Activated naive CD4-positive, alpha-beta T cell treated with Interleukin-2 at 50 U/mL for 16 hours (primary cell): Measurements from ENCODE around the gene TMPRSS15.
"Not testable (repeated sequence)": the region's sequence is repeated elsewhere in the genome, so short reads cannot be mapped to it uniquely, and the experiment has no call there.

Experiments used
- DNase-seq: peaks from one replicate; pipeline ENCODE4 v3.0.0-alpha.2; 2020

TMPRSS15 gene

DNA sequence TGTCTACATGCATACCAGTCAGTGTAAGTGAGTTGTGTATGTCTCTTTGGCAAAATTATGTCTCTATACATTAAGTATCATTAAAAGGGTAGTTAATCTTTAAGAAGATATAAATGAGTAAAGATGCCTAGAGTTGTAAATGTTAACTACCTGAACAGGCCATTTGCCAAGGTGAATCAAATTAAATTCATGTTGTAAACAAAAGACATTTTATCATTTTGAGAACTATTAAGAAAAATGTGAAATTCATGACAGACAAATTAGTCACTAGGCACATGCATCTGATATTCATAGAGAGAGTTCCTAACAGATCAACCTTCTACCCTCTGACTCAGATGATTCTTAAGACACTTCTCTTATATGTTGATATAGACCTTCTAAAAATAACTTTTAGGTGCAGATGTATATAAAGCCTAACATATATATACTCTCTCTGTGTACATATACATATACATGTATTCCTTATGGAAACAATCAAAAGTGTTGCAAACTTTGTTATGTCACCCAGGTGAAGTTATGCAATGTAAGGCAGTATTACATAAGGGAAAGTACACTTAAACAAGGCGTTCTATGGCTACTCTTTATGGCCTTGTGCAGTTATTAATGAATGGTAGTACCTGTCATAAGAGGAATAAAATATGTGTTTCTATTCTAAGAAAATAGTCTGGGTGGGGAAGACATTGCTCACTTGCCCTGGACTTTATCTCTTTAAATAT, at the start of gene TMPRSS15:
Gene TMPRSS15, minus strand, starts transcription at position 51 of the 716 bp plus-strand sequence. CDS start 163 bp downstream, outside the sequence.
- DNase-seq: no peak

DNA sequence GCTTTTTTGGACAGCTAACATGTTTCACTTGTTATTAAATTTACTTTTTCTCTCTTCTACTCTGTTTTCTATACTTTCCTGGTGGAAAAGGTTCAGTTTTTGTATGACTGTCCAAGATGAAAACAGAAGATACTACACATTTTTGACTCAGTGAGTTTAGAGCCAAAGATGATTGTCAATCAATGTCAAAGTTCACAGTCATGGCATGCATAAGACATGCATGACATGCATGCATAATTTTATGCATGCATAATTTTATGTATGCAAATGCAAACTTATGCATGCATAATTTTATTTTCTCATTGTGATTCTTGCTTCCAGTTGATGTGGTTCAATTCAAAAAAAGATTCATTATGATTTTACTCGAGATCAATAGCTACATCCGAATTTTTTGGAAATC, 48.1 kb upstream of the TMPRSS15 start:
- no peak for DNase-seq

GRCh38 chr21:18449605-18450550, 46.3 kb upstream of the TMPRSS15 start:
- no peak for DNase-seq

GRCh38 chr21:18443701-18444100, 40.1 kb upstream of the TMPRSS15 start:
- DNase-seq: no peak

DNA sequence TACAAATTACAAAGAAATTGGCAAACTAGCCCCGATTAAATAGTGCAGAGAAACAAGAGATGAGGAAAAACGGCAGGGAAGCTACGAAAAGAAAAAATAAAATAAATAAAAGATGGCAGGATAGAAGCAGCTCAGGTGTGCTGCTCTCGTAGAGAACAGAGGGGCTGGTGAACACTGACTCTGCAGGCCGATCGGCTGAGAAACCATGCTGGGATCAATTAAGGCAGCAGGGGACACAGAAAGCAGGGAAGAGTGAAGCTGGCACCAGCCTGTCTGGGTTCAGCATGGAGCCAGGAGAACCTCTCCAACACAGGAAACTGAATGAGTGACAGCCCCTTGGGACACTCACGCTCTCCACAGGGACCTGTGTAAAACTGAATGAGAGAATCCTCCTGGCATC, 39.5 kb upstream of the TMPRSS15 start:
- no peak for DNase-seq

DNA sequence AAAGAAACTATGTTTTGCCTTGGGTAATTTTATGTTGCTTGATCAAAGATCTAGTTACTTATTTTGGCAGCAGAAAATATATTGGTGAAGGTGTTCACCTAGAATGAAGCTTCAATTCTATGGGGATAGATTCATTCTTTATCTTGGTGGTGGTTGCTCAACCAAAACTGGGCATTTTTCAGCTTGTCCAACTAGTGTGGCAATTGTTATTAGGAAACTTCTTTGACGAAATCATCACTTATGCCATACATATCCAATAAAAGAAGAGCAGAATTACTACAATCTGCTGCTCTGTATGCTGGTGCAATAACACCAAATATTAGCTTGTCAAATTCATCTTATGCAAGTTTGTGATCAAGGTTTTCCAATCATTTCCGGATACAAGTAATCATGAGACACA, 26.8 kb upstream of the TMPRSS15 start:
- DNase-seq: no peak

GRCh38 chr21:18424276-18424675, 20.7 kb upstream of the TMPRSS15 start:
- no peak for DNase-seq

DNA sequence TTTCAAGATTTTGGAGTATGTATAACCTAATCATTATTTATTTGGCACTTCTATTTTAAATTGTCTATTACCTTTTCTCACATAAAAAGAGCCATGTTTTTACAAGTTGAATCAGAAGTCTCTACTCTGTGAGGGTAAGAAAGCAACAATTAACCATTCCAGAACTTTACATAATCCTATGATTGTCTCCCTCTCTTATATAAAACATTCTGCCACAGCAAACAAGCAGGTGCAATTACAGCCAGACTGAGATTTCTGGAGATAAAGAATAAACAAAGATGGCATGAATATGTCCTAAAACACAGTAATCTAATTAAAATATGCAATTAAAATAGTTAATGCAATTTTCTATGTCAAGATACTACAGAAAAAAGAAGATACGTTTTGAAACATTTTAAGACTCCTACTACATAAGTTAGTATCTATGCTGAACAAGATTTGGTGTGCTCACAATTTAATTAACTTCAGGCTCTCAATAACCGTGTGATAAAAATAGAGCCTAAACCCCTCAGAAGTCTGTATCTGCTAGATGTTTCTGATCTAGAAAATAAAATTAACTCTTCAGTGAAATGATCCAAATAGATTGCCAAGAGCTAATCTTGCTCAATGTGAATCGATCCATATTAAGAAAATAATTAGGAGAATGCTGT, 13.7 kb upstream of the TMPRSS15 start:
- no peak for DNase-seq

DNA sequence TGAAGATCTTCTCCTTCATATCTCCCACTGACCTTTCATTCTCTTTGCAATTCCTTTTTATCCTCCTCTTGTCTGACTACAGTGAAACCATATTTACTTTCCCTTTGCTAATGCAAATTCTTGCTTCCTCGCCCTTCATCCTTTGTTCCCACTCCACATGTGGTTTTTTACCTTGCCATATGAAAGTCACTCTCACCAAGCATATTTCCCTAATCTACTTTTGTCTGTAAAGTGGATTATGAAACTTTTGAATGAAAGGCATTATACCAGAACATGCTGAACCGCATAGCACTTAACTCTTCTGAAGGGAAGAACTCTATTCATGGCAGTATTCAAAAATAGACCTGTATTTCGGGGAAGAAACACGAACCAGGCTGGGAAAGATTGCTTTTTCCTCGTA, 8.0 kb upstream of the TMPRSS15 start:
- no peak for DNase-seq

GRCh38 chr21:18409579-18409978, 6.0 kb upstream of the TMPRSS15 start:
- DNase-seq: no peak

DNA sequence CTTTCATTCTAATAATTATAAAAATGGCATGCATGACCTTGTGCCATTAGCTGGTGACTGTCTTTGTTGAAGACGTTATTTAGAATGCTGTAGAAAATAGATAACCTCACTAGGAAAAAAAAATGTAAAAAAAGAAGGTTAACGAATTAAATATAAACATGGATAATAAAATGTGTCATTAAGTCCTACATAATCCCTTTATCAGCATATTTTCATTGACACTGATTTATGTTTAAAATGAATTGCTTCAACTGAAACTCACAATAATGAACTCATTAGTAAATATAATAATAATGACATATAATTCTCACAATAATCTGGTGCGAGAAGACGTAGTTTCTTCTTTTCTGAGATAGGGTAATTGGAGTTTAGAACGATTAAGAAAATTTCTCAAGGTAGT, 4.7 kb downstream of the TMPRSS15 start:
- no peak for DNase-seq

GRCh38 chr21:18387994-18388393, 15.6 kb downstream of the TMPRSS15 start:
- no peak for DNase-seq

DNA sequence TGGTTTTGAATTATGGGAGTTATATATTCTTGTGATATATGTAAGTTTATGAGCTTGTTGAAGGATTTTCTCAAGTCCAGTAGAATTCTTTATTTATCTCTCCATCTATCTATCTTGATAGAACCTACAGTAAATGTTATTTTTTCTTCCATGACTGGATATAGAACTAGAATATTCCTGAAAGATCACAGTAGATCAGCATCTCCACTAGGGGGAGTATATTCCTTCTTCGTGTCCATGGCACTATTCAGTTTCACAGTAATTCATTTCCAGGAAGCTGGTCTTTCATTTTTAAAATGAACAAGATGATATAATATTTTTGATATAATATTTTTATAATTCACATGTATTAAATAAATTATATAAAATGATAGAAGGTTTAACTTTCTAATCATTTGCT, 18.8 kb downstream of the TMPRSS15 start:
- DNase-seq: no peak

DNA sequence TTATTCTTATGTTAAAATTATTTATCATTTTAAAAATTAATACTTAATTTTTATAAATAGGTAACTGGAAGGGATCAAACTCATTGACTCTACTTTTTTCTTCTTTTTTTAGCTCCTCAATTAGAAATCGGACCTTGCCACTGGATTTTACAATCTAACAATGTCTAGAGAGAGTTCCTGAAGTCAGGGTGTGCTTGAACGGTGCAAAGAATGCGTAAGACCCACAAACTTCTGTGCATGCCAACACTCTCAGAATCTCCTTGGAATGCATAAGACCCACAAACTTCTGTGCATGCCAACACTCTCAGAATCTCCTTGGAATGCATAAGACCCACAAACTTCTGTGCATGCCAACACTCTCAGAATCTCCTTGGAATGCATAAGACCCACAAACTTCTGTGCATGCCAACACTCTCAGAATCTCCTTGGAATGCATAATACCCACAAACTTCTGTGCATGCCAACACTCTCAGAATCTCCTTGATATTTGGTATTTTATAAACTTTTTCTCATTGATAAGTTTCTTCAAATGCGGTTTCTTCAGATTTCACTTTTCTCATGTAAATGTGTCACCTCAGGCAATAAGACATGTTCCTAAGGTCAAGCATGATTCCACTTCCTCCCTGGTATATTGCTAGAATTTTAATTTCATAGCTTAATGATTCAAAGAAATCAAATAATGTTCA, 20.5 kb downstream of the TMPRSS15 start:
- not testable (repeated sequence) for DNase-seq

DNA sequence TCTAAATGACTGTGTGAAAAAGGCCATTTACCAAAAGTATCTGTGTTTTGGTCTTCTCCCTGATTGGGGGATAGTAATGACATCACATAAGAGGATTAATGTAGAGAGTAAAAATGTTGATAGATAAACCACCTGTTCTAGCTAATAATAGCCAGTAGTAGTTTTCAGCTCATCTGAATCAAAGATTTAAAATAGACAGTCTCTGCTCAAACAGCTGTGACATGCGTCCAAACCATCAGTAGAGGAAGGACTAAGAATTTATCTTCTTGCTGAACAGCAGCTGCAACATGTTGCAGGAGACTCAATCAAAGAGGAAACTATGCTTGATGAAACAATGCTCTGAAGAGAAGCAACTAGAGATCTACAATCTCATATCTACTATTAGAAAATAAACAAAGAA, 21.4 kb downstream of the TMPRSS15 start:
- DNase-seq: no peak

GRCh38 chr21:18373606-18374005, 30.0 kb downstream of the TMPRSS15 start:
- no peak for DNase-seq

GRCh38 chr21:18370301-18370700, 33.3 kb downstream of the TMPRSS15 start:
- DNase-seq: no peak

DNA sequence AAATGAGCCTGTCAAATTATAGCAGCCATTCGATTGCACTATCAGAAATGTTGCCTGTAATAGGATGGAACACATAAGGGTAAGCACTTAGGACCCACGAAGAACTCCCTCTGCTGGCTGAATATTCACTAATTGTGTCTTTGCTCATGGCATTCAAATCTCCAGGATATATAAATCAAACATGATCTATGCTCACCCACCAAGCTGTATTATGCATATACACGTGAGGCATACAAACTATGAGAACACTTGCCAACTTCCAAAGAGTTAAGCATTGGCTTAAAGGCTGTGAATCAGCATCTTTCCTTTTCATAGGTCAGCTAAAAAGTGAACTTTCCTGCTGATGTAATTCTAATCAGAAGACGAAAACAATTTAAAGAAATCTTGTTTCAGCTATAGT, 34.5 kb downstream of the TMPRSS15 start:
- no peak for DNase-seq

- no peak for DNase-seq
Measured at GRCh38 chr21:18368205-18368604, 35.4 kb downstream of the TMPRSS15 start.

DNA sequence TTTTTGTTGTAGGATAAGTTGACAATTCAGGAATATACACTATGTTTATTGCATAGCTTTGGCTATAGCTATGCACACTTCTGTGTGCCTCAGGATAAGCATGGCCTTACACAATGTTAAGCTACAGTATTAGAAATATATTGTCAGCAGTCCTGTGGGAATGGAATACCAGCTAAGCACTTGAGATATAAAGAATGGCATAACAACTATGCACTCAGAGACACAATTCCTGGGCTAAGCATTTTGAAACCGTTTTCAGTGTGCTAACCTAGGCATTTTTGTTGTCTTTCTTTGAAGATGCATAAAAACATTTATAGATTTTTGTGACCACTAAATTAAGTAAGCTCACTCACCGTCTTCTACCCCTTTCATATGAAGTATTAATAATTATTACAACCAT, 46.8 kb downstream of the TMPRSS15 start:
- DNase-seq: no peak

DNA sequence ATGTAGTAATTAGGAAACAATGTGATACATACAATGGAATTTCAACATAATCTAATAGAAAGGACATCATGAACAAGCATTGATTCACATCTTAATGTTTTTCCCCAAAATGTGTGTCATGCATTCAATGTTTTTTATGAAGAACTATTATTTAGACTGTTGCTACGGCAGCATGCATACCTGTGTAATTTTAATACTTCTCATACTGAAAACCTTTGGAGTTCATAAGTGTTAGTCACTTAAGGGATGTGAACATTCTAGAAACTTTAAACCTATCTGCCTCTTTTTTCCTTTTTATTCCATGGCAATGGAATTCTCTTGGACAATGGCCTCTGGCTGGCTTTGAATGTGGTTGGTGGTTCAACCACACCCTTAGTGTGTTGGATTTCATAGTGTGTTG, 48.6 kb downstream of the TMPRSS15 start:
- no peak for DNase-seq

DNA sequence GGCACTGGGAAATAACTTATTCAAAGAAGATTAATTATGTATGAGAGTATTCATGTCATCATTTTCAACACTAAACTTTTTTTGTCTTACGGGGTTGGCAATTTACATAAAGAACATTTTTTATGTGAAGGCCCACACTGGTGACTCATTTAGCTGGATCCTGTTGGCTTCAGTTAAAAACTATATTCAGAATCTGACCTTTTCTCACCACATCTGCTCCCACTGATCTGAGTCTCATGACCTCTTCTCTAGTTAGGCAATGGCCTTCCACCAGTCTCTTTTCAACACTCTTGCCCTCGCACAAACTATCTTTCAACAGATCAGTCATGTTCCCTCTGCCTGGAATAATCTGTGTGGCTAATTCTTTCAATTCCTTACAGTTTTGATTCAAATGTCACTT, 53.4 kb downstream of the TMPRSS15 start:
- DNase-seq: no peak

DNA sequence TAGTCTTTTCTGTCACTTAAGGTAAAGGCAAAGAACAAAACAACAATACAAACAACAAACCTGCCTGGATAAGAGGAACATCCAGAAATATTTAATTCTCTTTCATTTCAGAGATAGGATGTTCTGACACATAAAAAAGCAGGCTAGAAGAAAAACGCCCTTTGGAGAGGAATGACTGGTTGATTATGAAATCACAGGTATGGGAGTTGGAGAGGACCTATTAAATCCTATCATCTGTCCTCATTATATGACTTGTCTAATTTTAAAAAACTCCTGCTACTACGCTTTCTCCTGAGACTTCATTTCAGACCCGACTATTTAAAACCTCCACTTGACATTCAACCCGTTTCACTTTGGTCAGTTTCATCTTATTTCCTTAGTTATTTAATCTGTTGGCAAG, 54.1 kb downstream of the TMPRSS15 start:
- DNase-seq: no peak
